Motor neuron (in vitro differentiated cells): ENCODE results near the gene ETFA. TPM values are rescaled to one million over a fixed set of nuclear protein-coding genes. Genes with fewer than 3 reads are reported as not detected.
"Not testable (repeated sequence)": the region's sequence is repeated elsewhere in the genome, so short reads cannot be mapped to it uniquely, and the experiment has no call there.

Experiments used
- ATAC-seq, 8 experiments: fragments of 200-7000 bp; cut with Tn5 transposase; replicated peaks in 6 of 8; 2 replicates each; pipeline ENCODE4 v1.8.0; 2021; ENCODE audit warnings: mild to moderate bottlenecking in 8 of 8, moderate library complexity in 8 of 8
- H3K27ac ChIP-seq, 2 donors: fragments of 250-450 bp; sonication (Bioruptor Pico); 2 replicates each; pipeline ENCODE4 v1.9.0; 2021; ENCODE audit warnings: antibody characterized with exemption in 2 of 2, mild to moderate bottlenecking in 2 of 2, moderate library complexity in 1 of 2
- H3K4me1 ChIP-seq, 2 donors: fragments of 250-450 bp; sonication (Bioruptor Pico); replicated peaks in 1 of 2; 2 replicates each; pipeline ENCODE4 v1.6.1; 2021; ENCODE audit warnings: antibody characterized with exemption in 2 of 2, mild to moderate bottlenecking in 2 of 2, moderate library complexity in 1 of 2
- H3K4me3 ChIP-seq, 5 donors: fragments of 250-450 bp; sonication (Bioruptor Pico); 2 replicates each; pipeline ENCODE4 v1.9.0; 2021; ENCODE audit warnings: antibody characterized with exemption in 5 of 5, mild to moderate bottlenecking in 5 of 5, moderate library complexity in 4 of 5
- WGBS, 10 experiments: fragments of 450-650 bp; shearing (Covaris generic); methylation state at CpG; one replicate each; pipeline ENCODE4 v1.0.0; 2022; 5-methylcytosine and 5-hydroxymethylcytosine counted together
- in situ Hi-C, 9 experiments: fragments of 400-800 bp; cut with MboI; loops; one replicate each; pipeline ENCODE4 v1.15.0; 2021; ENCODE audit warnings: low sequenced_read_pairs in 9 of 9, low pct_unique_long_range_greater_than_20kb in 2 of 9; ENCODE audit not compliant: unreplicated experiment in 9 of 9
- total RNA-seq, 8 experiments: library from RNA; unstranded; fragments of 300-600 nt; gene quantifications; 2 replicates each; pipeline versions ENCODE4 v1.2.3 to v1.2.4, GENCODE V29; 2022

ETFA gene
- total RNA-seq, 8 experiments from 2014 or later = 53.2 to 195 (median 77.1) TPM

GRCh38 chr15:76309601-76310330 is 1.5 kb downstream of the ETFA start:
- whole genome bisulfite sequencing, 10 experiments = 0 to 95% (median 78%) methylated on average over 1 to 13 of the region's 13 CpGs
- Histone ChIP-seq H3K27ac (no peak overlapping the region), H3K4me1 (peaks cover 0 to 5% of the 10 kb centered on the region in 2 donors), H3K4me3 (peak overlapping the region in 2 of 5 donors; percentile 61 to 71)
- no peak for ATAC-seq
- in situ Hi-C loops = no loop called here

GRCh38 chr15:76303909-76304308 is 7.4 kb downstream of the ETFA start:
- H3K27ac ChIP-seq = no peak overlapping the region
- 0 to 100% (median 72%) methylated on average over 1 of the region's 1 CpG; no CpG with 5 or more reads in 4 of the 10 experiments for WGBS, 10 experiments
- H3K4me3 ChIP-seq = no peak overlapping the region
- H3K4me1 ChIP-seq = no peaks in the 10 kb centered on the region
- in situ Hi-C loops = no loop called here
- ATAC-seq = no peak

GRCh38 chr15:76299786-76300185 is 11.5 kb downstream of the ETFA start:
- ATAC-seq = no peak
- H3K4me1 ChIP-seq = no peaks in the 10 kb centered on the region
- in situ Hi-C loops = no loop called here
- no peak overlapping the region for H3K4me3 ChIP-seq
- H3K27ac ChIP-seq = no peak overlapping the region
- WGBS, 10 experiments = 64 to 100% (median 100%) methylated on average over 1 of the region's 1 CpG; no CpG with 5 or more reads in 3 of the 10 experiments

- H3K4me1 ChIP-seq = no peaks in the 10 kb centered on the region
- no peak overlapping the region for H3K27ac ChIP-seq
- WGBS, 10 experiments = 73 to 100% (median 84%) methylated on average over 2 to 3 of the region's 3 CpGs
- in situ Hi-C loops = no loop called here
- H3K4me3 ChIP-seq = no peak overlapping the region
- ATAC-seq = no peak
Observed at GRCh38 chr15:76298986-76299385, 12.3 kb downstream of the ETFA start.

DNA sequence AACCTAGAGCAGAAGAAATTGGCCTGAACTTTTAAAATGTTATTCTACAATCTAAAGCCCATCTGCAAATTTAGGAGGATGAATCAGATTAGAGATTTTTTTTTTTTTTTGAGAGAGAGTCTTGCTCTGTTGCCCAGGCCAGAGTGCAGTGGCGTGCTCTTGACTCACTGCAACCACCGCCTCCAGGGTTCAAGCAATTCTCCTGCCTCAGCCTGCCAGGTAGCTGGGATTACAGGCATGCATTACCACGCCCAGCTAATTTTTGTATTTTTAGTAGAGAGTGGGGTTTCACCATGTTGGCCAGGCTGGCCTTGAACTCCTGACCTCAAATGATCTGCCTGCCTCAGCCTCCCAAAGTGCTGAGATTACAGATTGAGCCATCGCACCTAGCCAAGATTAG is 13.3 kb downstream of the ETFA start:
- 96 to 100% (median 100%) methylated on average over 1 to 4 of the region's 4 CpGs; no CpG with 5 or more reads in 4 of the 10 experiments for WGBS, 10 experiments
- in situ Hi-C loops, ATAC-seq, H3K27ac ChIP-seq, H3K4me1 ChIP-seq, H3K4me3 ChIP-seq: not testable (repeated sequence)

- H3K4me1 ChIP-seq = no peaks in the 10 kb centered on the region
- 91 to 100% (median 100%) methylated on average over 1 of the region's 1 CpG for WGBS, 10 experiments
- no peak for ATAC-seq
- no peak overlapping the region for H3K4me3 ChIP-seq
- H3K27ac ChIP-seq = no peak overlapping the region
- in situ Hi-C loops = no loop called here
Observed at GRCh38 chr15:76296849-76297248, 14.4 kb downstream of the ETFA start.

DNA sequence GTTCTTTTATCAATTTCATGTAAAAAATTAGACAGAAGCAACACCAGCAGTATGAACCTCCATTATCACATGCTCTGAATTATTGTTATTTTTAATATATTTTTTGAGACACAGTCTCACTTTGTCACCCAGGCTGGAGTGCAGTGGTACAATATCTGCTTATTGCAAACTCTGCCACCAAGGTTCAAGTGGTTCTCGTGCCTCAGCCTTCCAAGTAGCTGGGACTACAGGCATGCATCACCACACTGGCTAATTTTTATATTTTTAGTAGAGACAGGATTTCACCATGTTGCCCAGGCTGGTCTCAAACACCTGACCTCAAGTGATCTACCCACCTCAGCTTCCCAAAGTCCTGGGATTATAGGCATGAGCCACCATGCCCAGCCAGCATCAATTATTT is 16.8 kb downstream of the ETFA start:
- WGBS, 10 experiments = 83 to 100% (median 94%) methylated on average over 1 of the region's 1 CpG; no CpG with 5 or more reads in 6 of the 10 experiments
- H3K27ac ChIP-seq, H3K4me1 ChIP-seq, ATAC-seq, H3K4me3 ChIP-seq, in situ Hi-C loops: not testable (repeated sequence)

- WGBS, 10 experiments = 25 to 100% (median 75%) methylated on average over 1 of the region's 1 CpG; no CpG with 5 or more reads in 3 of the 10 experiments
- in situ Hi-C loops = no loop called here
- ATAC-seq = no peak
Observed at GRCh38 chr15:76293361-76293760, 17.9 kb downstream of the ETFA start.

GRCh38 chr15:76289582-76289981 is 21.7 kb downstream of the ETFA start:
- no peak for ATAC-seq
- 41 to 87% (median 73%) methylated on average over 3 of the region's 3 CpGs; no CpG with 5 or more reads in 7 of the 10 experiments for WGBS, 10 experiments
- Histone ChIP-seq H3K4me3 (no peak overlapping the region), H3K4me1 (no peaks in the 10 kb centered on the region), H3K27ac (no peak overlapping the region)
- in situ Hi-C loops = no loop called here

More at GRCh38 chr15:76293361-76293760, 17.9 kb downstream of the ETFA start:
- Histone ChIP-seq H3K4me3 (no peak overlapping the region), H3K27ac (no peak overlapping the region), H3K4me1 (no peaks in the 10 kb centered on the region)

DNA sequence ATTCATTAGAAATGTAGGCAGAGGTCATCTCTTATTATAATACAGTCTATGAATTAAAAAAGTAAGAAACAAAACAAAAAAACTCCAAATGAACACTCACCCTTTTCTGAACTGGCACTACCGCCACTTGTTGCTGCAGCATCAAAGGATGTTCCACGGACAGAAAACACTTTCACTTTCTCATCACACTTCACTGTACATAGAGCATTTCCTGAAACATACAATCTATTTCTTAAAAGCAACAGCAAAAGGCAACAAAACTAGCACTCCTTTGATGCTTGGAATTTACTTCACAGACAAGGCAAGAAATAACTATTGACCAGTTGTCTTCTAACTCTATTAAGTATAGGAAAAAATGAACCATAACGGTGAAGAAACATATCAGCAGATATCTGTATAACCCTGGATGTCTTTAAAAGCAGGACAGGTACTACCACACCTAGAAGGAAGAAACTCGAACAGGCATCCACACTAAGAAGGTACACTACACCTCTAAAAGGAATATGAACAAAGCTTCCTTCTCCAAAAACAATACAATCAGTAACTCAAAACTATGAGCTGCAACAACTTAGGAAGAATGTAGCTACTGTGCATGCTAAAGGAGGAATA is 24.9 kb downstream of the ETFA start:
- Histone ChIP-seq H3K4me1 (no peaks in the 10 kb centered on the region), H3K4me3 (no peak overlapping the region), H3K27ac (no peak overlapping the region)
- 84 to 100% (median 91%) methylated on average over 2 to 4 of the region's 4 CpGs for WGBS, 10 experiments
- in situ Hi-C loops = no loop called here
- ATAC-seq = no peak

DNA sequence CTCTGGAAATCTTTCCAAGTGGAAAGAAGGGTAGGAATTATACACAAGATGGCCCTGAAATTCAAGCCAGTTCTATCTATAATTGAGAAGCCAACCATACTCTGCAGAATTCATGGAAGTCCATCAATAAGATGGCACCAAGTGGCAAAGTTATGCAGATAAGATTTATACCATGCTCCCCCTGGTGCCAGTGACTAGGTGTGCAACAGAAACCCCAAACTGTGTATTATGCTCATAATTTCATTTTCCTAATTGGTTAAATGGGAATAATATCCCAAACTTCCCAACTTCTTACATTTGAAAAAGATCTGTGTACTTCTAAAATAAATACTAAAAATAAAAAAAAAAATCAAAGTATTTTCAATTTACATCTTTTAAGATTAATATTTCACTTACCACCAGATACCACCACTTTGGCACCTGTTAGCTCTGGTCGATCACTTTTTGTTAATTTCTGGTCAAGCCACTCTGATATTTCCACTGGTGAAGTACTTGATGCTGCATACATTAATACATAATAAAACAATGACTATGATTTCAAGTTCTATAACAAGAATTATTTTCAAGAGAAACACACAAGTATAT is 25.9 kb downstream of the ETFA start:
- Histone ChIP-seq H3K27ac (no peak overlapping the region), H3K4me3 (no peak overlapping the region), H3K4me1 (no peaks in the 10 kb centered on the region)
- WGBS, 10 experiments = 75 to 100% (median 100%) methylated on average over 1 of the region's 1 CpG
- no peak for ATAC-seq
- in situ Hi-C loops = no loop called here

DNA sequence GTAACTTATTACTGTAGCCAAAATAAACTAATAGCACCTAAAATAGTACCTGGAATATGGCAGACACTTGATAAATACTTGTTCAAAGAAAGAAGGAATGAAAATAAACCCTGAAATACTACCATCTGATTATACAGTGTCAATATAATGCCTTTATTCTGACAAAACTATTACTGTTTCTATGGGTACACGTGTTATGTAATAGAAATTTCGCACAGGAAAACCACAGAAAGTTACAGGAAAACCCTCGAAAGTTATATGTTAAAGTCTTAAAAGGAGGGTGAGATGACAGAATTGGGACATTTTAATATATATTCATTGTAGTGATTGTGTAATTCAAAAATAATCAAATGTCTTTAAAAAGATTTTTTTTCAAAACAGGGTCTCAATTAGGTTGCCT is 28.8 kb downstream of the ETFA start:
- no peak for ATAC-seq
- in situ Hi-C loops = no loop called here

DNA sequence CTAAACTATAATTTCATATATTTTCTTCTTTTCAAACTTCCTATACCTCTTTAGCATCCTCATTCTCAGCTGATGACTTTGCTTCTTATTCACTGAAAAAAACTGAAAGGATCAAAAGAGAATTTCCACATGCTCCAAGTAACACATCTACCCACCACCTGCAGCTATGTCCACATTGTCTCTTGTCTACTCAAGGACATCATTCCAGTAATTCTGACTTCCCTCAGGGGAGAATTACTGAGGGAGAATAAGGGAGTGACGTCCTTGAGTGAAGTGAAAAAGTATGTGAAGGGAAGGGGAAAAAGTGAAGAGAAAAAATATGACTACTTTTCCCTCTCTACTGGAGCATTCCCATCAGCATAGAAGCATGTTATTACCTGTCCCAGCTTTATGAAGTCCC is 32.6 kb downstream of the ETFA start:
- 83 to 100% (median 100%) methylated on average over 1 of the region's 1 CpG; no CpG with 5 or more reads in 5 of the 10 experiments for WGBS, 10 experiments
- Histone ChIP-seq H3K4me1 (no peaks in the 10 kb centered on the region), H3K4me3 (no peak overlapping the region), H3K27ac (no peak overlapping the region)
- in situ Hi-C loops = no loop called here
- ATAC-seq = no peak

More for the DNA sequence above, 28.8 kb downstream of the ETFA start:
- H3K27ac ChIP-seq = no peak overlapping the region
- no peak overlapping the region for H3K4me3 ChIP-seq
- WGBS, 10 experiments = 51 to 100% (median 100%) methylated on average over 1 to 3 of the region's 3 CpGs; no CpG with 5 or more reads in 1 of the 10 experiments
- no peaks in the 10 kb centered on the region for H3K4me1 ChIP-seq
